ENCODE results near the gene RAPGEF4.

The RAPGEF4 gene

DNA sequence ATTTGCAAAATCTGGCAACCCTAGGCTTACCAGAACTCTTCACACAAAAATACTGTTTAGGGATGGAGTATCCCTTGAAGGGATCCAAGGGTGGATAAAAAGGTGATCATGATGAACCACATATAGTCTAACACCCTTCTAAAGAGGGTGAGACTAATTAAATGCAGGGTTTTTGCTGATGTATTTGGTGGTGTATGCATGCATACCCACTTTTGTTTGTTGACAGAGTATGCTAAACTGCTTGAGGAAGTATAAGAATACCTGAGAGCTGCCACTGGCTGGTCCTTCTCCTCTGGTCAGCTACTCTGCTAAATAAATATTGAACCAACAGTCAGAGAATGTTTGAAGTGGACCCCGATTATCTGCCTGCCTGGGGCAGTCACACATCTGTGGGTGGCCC lies 34.2 kb downstream of the RAPGEF4 start:
- no peaks in the 10 kb centered on the region for H3K36me3 ChIP-seq (ENCODE audit: control insufficient read depth, low read length)
- H3K4me3 ChIP-seq (ENCODE audit: low read length), result no peak overlapping the region
- H3K27ac ChIP-seq (ENCODE audit: low read depth, low read length), result no peak overlapping the region
- TF ChIP-seq EZH2phosphoT487 (IDR thresholded peaks at IDR 0.05; ENCODE audit: borderline replicate concordance, low read length), result no peak
- TF ChIP-seq, protein P1, sequence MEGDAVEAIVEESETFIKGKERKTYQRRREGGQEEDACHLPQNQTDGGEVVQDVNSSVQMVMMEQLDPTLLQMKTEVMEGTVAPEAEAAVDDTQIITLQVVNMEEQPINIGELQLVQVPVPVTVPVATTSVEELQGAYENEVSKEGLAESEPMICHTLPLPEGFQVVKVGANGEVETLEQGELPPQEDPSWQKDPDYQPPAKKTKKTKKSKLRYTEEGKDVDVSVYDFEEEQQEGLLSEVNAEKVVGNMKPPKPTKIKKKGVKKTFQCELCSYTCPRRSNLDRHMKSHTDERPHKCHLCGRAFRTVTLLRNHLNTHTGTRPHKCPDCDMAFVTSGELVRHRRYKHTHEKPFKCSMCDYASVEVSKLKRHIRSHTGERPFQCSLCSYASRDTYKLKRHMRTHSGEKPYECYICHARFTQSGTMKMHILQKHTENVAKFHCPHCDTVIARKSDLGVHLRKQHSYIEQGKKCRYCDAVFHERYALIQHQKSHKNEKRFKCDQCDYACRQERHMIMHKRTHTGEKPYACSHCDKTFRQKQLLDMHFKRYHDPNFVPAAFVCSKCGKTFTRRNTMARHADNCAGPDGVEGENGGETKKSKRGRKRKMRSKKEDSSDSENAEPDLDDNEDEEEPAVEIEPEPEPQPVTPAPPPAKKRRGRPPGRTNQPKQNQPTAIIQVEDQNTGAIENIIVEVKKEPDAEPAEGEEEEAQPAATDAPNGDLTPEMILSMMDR (IDR thresholded peaks at IDR 0.05; ENCODE audit: low read depth, low read length, poor library complexity, severe bottlenecking), result no peak
- H3K4me2 ChIP-seq (ENCODE audit: low read length), result no peak overlapping the region
- H3K79me2 ChIP-seq (ENCODE audit: control insufficient read depth, low read length), result no peaks in the 10 kb centered on the region
- no peaks in the 10 kb centered on the region for H3K27me3 ChIP-seq (ENCODE audit: control insufficient read depth, low read length)
- H4K20me1 ChIP-seq (ENCODE audit: control insufficient read depth, insufficient read depth, low read depth, low read length), result no peaks in the 10 kb centered on the region
- no peaks in the 10 kb centered on the region for H3K4me1 ChIP-seq (ENCODE audit: control insufficient read depth, low read length)
- H3K9me2 ChIP-seq (replicated peaks; ENCODE audit: control insufficient read depth, low read length), result no peaks in the 10 kb centered on the region
- H3F3A ChIP-seq (ENCODE audit: control insufficient read depth, insufficient read depth), result no peaks in the 10 kb centered on the region
- no peaks in the 10 kb centered on the region for H3K9me3 ChIP-seq (ENCODE audit: control insufficient read depth, insufficient read depth, low read length)

DNA sequence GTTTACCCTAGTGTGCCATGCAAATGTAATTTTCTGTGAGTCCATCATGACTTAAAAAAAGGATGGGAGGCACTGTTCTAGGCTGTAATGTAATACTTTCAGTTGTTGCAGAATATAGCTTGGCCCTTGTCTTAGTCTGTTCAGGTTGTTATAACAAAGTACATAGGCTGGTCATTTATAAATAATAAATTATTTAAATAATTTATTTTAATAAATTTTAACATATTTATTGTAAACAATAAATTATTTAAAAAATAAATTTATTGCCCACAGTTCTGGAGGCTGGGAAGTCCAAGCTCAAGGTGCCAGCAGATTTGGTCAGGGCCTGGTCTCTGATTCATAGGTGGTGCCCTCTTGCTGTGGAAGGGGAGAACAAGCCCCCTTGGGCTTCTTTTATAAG lies 35.2 kb downstream of the RAPGEF4 start:
- TF ChIP-seq, protein P1 (IDR thresholded peaks at IDR 0.05; ENCODE audit: low read depth, low read length, poor library complexity, severe bottlenecking), result no peak
- no peak for TF ChIP-seq EZH2phosphoT487 (IDR thresholded peaks at IDR 0.05; ENCODE audit: borderline replicate concordance, low read length)

DNA sequence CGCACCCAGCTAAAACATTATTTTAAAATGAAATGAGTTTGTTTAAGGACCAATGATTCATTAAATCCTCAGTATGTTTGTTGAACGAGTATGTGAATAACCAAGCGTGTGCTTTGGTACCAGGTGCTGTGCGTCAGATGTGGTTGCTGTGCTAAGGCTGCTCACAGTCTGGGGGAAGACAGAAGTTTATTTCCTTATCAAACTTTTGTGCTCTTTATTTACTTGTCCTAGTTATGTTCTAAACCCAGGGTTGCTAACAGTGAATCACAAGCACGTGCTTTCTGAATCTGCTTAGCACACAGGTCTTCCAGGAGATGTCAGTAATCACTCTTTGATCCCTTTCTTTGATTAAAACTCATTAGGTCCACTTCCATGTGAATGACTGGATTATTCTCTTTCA lies 37.0 kb downstream of the RAPGEF4 start:
- no peaks in the 10 kb centered on the region for H3K4me1 ChIP-seq (ENCODE audit: control insufficient read depth, low read length)
- no peaks in the 10 kb centered on the region for H3K9me2 ChIP-seq (replicated peaks; ENCODE audit: control insufficient read depth, low read length)
- H4K20me1 ChIP-seq (ENCODE audit: control insufficient read depth, insufficient read depth, low read depth, low read length), result no peaks in the 10 kb centered on the region
- no peaks in the 10 kb centered on the region for H3K79me2 ChIP-seq (ENCODE audit: control insufficient read depth, low read length)
- no peak overlapping the region for H3K4me2 ChIP-seq (ENCODE audit: low read length)
- no peaks in the 10 kb centered on the region for H3K36me3 ChIP-seq (ENCODE audit: control insufficient read depth, low read length)
- H3K4me3 ChIP-seq (ENCODE audit: low read length), result no peak overlapping the region
- H3K27ac ChIP-seq (ENCODE audit: low read depth, low read length), result no peak overlapping the region
- no peaks in the 10 kb centered on the region for H3K9me3 ChIP-seq (ENCODE audit: control insufficient read depth, insufficient read depth, low read length)
- no peaks in the 10 kb centered on the region for H3F3A ChIP-seq (ENCODE audit: control insufficient read depth, insufficient read depth)
- H3K27me3 ChIP-seq (ENCODE audit: control insufficient read depth, low read length), result no peaks in the 10 kb centered on the region
- TF ChIP-seq EZH2phosphoT487 (IDR thresholded peaks at IDR 0.05; ENCODE audit: borderline replicate concordance, low read length), result no peak
- TF ChIP-seq, protein P1 (IDR thresholded peaks at IDR 0.05; ENCODE audit: low read depth, low read length, poor library complexity, severe bottlenecking), result no peak

More for the DNA sequence above, 35.2 kb downstream of the RAPGEF4 start:
- Histone ChIP-seq H3K4me1 (ENCODE audit: control insufficient read depth, low read length) (no peaks in the 10 kb centered on the region), H3K9me3 (ENCODE audit: control insufficient read depth, insufficient read depth, low read length) (no peaks in the 10 kb centered on the region), H3K4me3 (ENCODE audit: low read length) (no peak overlapping the region), H3K27ac (ENCODE audit: low read depth, low read length) (no peak overlapping the region), H4K20me1 (ENCODE audit: control insufficient read depth, insufficient read depth, low read depth, low read length) (no peaks in the 10 kb centered on the region), H3K9me2 (replicated peaks; ENCODE audit: control insufficient read depth, low read length) (no peaks in the 10 kb centered on the region), H3K27me3 (ENCODE audit: control insufficient read depth, low read length) (no peaks in the 10 kb centered on the region), H3F3A (ENCODE audit: control insufficient read depth, insufficient read depth) (no peaks in the 10 kb centered on the region), H3K79me2 (ENCODE audit: control insufficient read depth, low read length) (no peaks in the 10 kb centered on the region), H3K4me2 (ENCODE audit: low read length) (no peak overlapping the region), H3K36me3 (ENCODE audit: control insufficient read depth, low read length) (no peaks in the 10 kb centered on the region)

DNA sequence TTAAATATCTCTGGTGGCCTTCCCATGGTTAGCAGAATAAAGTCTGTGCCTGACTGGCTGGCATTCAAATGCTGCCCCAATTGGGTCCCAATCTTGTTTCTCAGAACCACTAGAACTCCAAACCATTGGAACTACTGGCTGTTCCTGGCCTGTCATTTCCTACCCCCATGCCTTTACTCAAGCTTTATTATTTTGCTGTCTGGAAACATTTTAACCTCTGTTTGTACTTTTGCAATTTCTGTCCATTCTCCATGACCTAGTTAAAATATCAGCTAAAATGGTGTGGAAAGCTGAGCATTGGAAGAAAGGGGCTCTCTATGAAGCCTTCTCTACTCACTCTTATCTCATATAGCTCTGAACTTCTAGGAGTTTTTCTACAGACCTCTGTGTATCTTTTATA lies 38.7 kb downstream of the RAPGEF4 start:
- no peaks in the 10 kb centered on the region for H3K4me1 ChIP-seq (ENCODE audit: control insufficient read depth, low read length)
- no peaks in the 10 kb centered on the region for H3K79me2 ChIP-seq (ENCODE audit: control insufficient read depth, low read length)
- TF ChIP-seq, protein P1 (IDR thresholded peaks at IDR 0.05; ENCODE audit: low read depth, low read length, poor library complexity, severe bottlenecking), result no peak
- no peak for TF ChIP-seq EZH2phosphoT487 (IDR thresholded peaks at IDR 0.05; ENCODE audit: borderline replicate concordance, low read length)
- H3K9me2 ChIP-seq (replicated peaks; ENCODE audit: control insufficient read depth, low read length), result no peaks in the 10 kb centered on the region
- no peaks in the 10 kb centered on the region for H3K36me3 ChIP-seq (ENCODE audit: control insufficient read depth, low read length)
- no peak overlapping the region for H3K27ac ChIP-seq (ENCODE audit: low read depth, low read length)
- H3K27me3 ChIP-seq (ENCODE audit: control insufficient read depth, low read length), result no peaks in the 10 kb centered on the region
- H3K9me3 ChIP-seq (ENCODE audit: control insufficient read depth, insufficient read depth, low read length), result no peaks in the 10 kb centered on the region
- no peaks in the 10 kb centered on the region for H4K20me1 ChIP-seq (ENCODE audit: control insufficient read depth, insufficient read depth, low read depth, low read length)
- no peaks in the 10 kb centered on the region for H3F3A ChIP-seq (ENCODE audit: control insufficient read depth, insufficient read depth)
- H3K4me3 ChIP-seq (ENCODE audit: low read length), result no peak overlapping the region
- no peak overlapping the region for H3K4me2 ChIP-seq (ENCODE audit: low read length)
